Pons (tissue), 1 donor: ENCODE measurements around the gene POM121L2.
A peak's percentile ranks its signal among the peaks of the same experiment; 100 is the strongest.

Experiments
- DNase-seq: peaks from one replicate; pipeline ENCODE4 v3.0.0-alpha.2; 2016; ENCODE audit warnings: low spot score

Gene POM121L2

GRCh38 chr6:27312146-27312949 lies at the start of gene POM121L2:
Gene POM121L2 (minus strand): TSS chr6:27312273. CDS start chr6:27312170, 103 bp downstream.
- no peak for DNase-seq

GRCh38 chr6:27359231-27359630 lies 47.2 kb upstream of the POM121L2 start:
- DNase-seq = no peak

- DNase-seq = no peak
Observed at GRCh38 chr6:27358786-27359185, 46.7 kb upstream of the POM121L2 start.

GRCh38 chr6:27352850-27353249 lies 40.8 kb upstream of the POM121L2 start:
- no peak for DNase-seq

GRCh38 chr6:27334141-27334540 lies 22.1 kb upstream of the POM121L2 start:
- no peak for DNase-seq

GRCh38 chr6:27333642-27334040 lies 21.6 kb upstream of the POM121L2 start:
- DNase-seq = no peak

- peak; percentile 45 for DNase-seq
Observed at GRCh38 chr6:27332692-27333641, 20.9 kb upstream of the POM121L2 start.

- DNase-seq = no peak
Observed at GRCh38 chr6:27327023-27327738, 15.1 kb upstream of the POM121L2 start.

- DNase-seq = no peak
Observed at GRCh38 chr6:27321901-27322300, 9.8 kb upstream of the POM121L2 start.

- no peak for DNase-seq
Observed at GRCh38 chr6:27321370-27321769, 9.3 kb upstream of the POM121L2 start.

GRCh38 chr6:27318973-27319372 lies 6.9 kb upstream of the POM121L2 start:
- no peak for DNase-seq

- DNase-seq = no peak
Observed at GRCh38 chr6:27314046-27314445, 2.0 kb upstream of the POM121L2 start.

- DNase-seq = no peak
Observed at GRCh38 chr6:27312950-27313271, 838 bp upstream of the POM121L2 start.

- no peak for DNase-seq
Observed at GRCh38 chr6:27311806-27312145, 297 bp downstream of the POM121L2 start.

- DNase-seq = no peak
Observed at GRCh38 chr6:27303613-27304272, 8.3 kb downstream of the POM121L2 start.

- no peak for DNase-seq
Observed at GRCh38 chr6:27297857-27298730, 14.0 kb downstream of the POM121L2 start.

GRCh38 chr6:27297484-27297856 lies 14.6 kb downstream of the POM121L2 start:
- no peak for DNase-seq

- no peak for DNase-seq
Observed at GRCh38 chr6:27296106-27296783, 15.8 kb downstream of the POM121L2 start.

- no peak for DNase-seq
Observed at GRCh38 chr6:27295301-27296079, 16.6 kb downstream of the POM121L2 start.

GRCh38 chr6:27294409-27294808 lies 17.7 kb downstream of the POM121L2 start:
- DNase-seq = no peak
